H1 (cell line): ENCODE data around the gene PRR4.

ENCODE experiments used
- BCL11A ChIP-seq, 2 experiments: IDR thresholded peaks; one replicate each; pipeline ENCODE4 v1.6.1; 2011; ENCODE audit warnings: low read depth in 2 of 2, low read length in 2 of 2, mild to moderate bottlenecking in 2 of 2
- CHD1 ChIP-seq: IDR thresholded peaks from 2 replicates; pipeline ENCODE4 v1.6.1; 2012; ENCODE audit warnings: low read depth, low read length, improper control_type of control experiment
- CREB1 ChIP-seq: IDR thresholded peaks from 2 replicates; pipeline ENCODE4 v1.6.1; 2012; ENCODE audit warnings: inconsistent platforms
- EGR1 ChIP-seq: IDR thresholded peaks from 2 replicates; pipeline ENCODE4 v1.6.1; 2011; ENCODE audit warnings: low read depth, low read length, borderline replicate concordance
- EZH2 ChIP-seq: fragments of 200-600 bp; sonication (generic); IDR thresholded peaks from 2 replicates; pipeline ENCODE4 v1.7.1; 2012; ENCODE audit warnings: low read depth, mild to moderate bottlenecking, moderate library complexity, low read length, inconsistent platforms; ENCODE audit not compliant: severe bottlenecking
- GABPA ChIP-seq: IDR thresholded peaks from 2 replicates; pipeline ENCODE4 v1.6.1; 2011; ENCODE audit warnings: mild to moderate bottlenecking, low read length, moderate library complexity, borderline replicate concordance; ENCODE audit not compliant: insufficient read depth
- HDAC2 ChIP-seq, 2 experiments: fragments of 300-600 bp in 1 of 2; sonication (generic) in 1 of 2; IDR thresholded peaks; 2 replicates each; pipeline ENCODE4 v1.6.1; 2011 to 2012; ENCODE audit warnings: low read depth in 2 of 2, low read length in 2 of 2, mild to moderate bottlenecking in 2 of 2, moderate library complexity in 2 of 2, borderline replicate concordance in 1 of 2, inconsistent platforms in 1 of 2
- JUND ChIP-seq: IDR thresholded peaks from 2 replicates; pipeline ENCODE4 v1.6.1; 2011; ENCODE audit warnings: mild to moderate bottlenecking, improper control_type of control experiment, low read length
- KDM1A ChIP-seq: fragments of 200-600, 300-600 bp; sonication (generic); IDR thresholded peaks from 2 replicates; pipeline ENCODE4 v1.7.1; 2016; ENCODE audit warnings: mild to moderate bottlenecking, low read length, borderline replicate concordance
- POLR2A ChIP-seq, 2 experiments: IDR thresholded peaks; 1 replicate in 1 of 2; 2 replicates in 1 of 2; pipeline ENCODE4 v1.6.1; 2011; ENCODE audit warnings: low read depth in 2 of 2, low read length in 2 of 2, mild to moderate bottlenecking in 2 of 2; ENCODE audit errors: control extremely low read depth in 1 of 2
- POLR2AphosphoS5 ChIP-seq: IDR thresholded peaks from 2 replicates; pipeline ENCODE4 v1.6.1; 2011; ENCODE audit warnings: low read depth, low read length
- RAD21 ChIP-seq, 2 experiments: IDR thresholded peaks in 1 of 2; conservative IDR thresholded peaks in 1 of 2; 2 replicates each; pipeline ENCODE4 v1.6.1; 2011; ENCODE audit warnings: low read depth in 2 of 2, low read length in 2 of 2, improper control_type of control experiment in 1 of 2, inconsistent platforms in 1 of 2, mild to moderate bottlenecking in 1 of 2, moderate library complexity in 1 of 2
- SP1 ChIP-seq: IDR thresholded peaks from 2 replicates; pipeline ENCODE4 v1.6.1; 2011; ENCODE audit warnings: low read depth, low read length
- TF ChIP-seq, protein P1 (sequence below), 3 experiments: IDR thresholded peaks; 1 replicate in 2 of 3; 2 replicates in 1 of 3; pipeline versions ENCODE4 v1.5.1 to v1.6.1; 2011; ENCODE audit warnings: low read length in 3 of 3, mild to moderate bottlenecking in 3 of 3, inconsistent platforms in 2 of 3, low read depth in 1 of 3, moderate library complexity in 1 of 3; ENCODE audit not compliant: insufficient read depth in 1 of 3; ENCODE audit errors: control extremely low read depth in 1 of 3

DNA sequence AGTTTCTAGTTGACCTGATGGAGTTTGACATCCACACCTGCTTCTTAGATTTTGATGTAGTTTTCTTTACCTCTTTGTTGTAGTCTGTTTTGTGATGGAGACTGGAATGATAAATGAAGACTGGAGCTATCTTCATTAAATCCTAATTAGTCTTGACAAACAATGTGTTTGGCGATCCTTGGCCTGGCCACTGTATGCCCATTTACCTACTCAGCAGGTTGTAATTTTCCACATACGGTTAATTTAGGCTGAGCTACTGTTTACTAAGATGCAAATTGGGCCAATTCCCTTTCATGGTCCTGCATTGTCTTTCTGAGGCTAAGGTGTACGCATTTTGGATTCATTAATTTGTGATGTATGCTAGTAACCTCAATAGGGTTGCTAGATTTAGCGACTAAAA is 46.7 kb downstream of the PRR4 start, which contains the start of gene TAS2R7:
- TF ChIP-seq, protein P1, sequence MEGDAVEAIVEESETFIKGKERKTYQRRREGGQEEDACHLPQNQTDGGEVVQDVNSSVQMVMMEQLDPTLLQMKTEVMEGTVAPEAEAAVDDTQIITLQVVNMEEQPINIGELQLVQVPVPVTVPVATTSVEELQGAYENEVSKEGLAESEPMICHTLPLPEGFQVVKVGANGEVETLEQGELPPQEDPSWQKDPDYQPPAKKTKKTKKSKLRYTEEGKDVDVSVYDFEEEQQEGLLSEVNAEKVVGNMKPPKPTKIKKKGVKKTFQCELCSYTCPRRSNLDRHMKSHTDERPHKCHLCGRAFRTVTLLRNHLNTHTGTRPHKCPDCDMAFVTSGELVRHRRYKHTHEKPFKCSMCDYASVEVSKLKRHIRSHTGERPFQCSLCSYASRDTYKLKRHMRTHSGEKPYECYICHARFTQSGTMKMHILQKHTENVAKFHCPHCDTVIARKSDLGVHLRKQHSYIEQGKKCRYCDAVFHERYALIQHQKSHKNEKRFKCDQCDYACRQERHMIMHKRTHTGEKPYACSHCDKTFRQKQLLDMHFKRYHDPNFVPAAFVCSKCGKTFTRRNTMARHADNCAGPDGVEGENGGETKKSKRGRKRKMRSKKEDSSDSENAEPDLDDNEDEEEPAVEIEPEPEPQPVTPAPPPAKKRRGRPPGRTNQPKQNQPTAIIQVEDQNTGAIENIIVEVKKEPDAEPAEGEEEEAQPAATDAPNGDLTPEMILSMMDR (IDR thresholded peaks at IDR 0.05; ENCODE audit: control extremely low read depth in 1 of 3, insufficient read depth in 1 of 3, low read depth in 1 of 3, low read length in 3 of 3) = no peak
- TF ChIP-seq HDAC2 (IDR thresholded peaks at IDR 0.05; ENCODE audit: borderline replicate concordance in 1 of 2, low read depth in 2 of 2, low read length in 2 of 2) (no peak), CREB1 (no peak), POLR2A (IDR thresholded peaks at IDR 0.05; ENCODE audit: control extremely low read depth in 1 of 2, low read depth in 2 of 2, low read length in 2 of 2) (no peak), RAD21 (IDR thresholded peaks at IDR 0.05 in 1 of 2, conservative IDR thresholded peaks at IDR 0.05 in 1 of 2; ENCODE audit: low read depth in 2 of 2, low read length in 2 of 2) (no peak), EZH2 (no peak), BCL11A (IDR thresholded peaks at IDR 0.05; ENCODE audit: low read depth in 2 of 2, low read length in 2 of 2) (no peak), GABPA (no peak), JUND (no peak), KDM1A (no peak), POLR2AphosphoS5 (no peak), EGR1 (no peak), SP1 (no peak), CHD1 (no peak)
